Endothelial cell of umbilical vein (primary cell): ENCODE measurements around the gene SRRM2. TPM values are rescaled to one million over a fixed set of nuclear protein-coding genes. Genes with fewer than 3 reads are reported as not detected.

Experiments used
- BruUV-seq: library from RNA; stranded (reverse); fragments of 400-500 nt; replicated peaks from 2 replicates; lab custom pipeline; 2021; lab: Mats Ljungman, UMichigan
- CTCF ChIA-PET: fragments of 300-600, 350-600 bp; sonication (Branson Sonifier 250); formaldehyde crosslinking; loops from one replicate; lab custom pipeline; 2021; ENCODE audit warnings: antibody characterized with exemption, inconsistent platforms; lab: Charles Lee
- POLR2A ChIA-PET: fragments of 300-600, 350-600 bp; sonication (Branson Sonifier 250); formaldehyde crosslinking; loops from one replicate; lab custom pipeline; 2021; ENCODE audit warnings: antibody characterized with exemption, inconsistent platforms; lab: Charles Lee
- DNase-seq: peaks from one replicate; pipeline ENCODE4 v3.0.0-alpha.2; 2011; ENCODE audit warnings: low read depth, low spot score
- FAIRE-seq: peaks from 2 replicates; lab custom pipeline; 2011; peaks lifted over from hg19 to GRCh38; lab: Jason Lieb, UNC
- H2AFZ ChIP-seq: 2 replicates; pipeline ENCODE4 v1.6.0; 2012; ENCODE audit warnings: low read depth, low read length, control low read depth, inconsistent platforms
- H3K27ac ChIP-seq: 2 replicates; pipeline ENCODE4 v1.5.1; 2011; ENCODE audit warnings: low read depth, mild to moderate bottlenecking, control low read depth, low read length, moderate library complexity; ENCODE audit not compliant: insufficient read depth
- H3K27me3 ChIP-seq, 2 experiments: 2 replicates each; pipeline versions ENCODE4 v1.6.0 to v1.6.1; 2011; ENCODE audit warnings: low read length in 2 of 2, mixed read lengths in 1 of 2; ENCODE audit not compliant: control insufficient read depth in 2 of 2, insufficient read depth in 2 of 2
- H3K36me3 ChIP-seq, 2 experiments: 2 replicates in 1 of 2; 3 replicates in 1 of 2; pipeline ENCODE4 v1.5.1; 2011; ENCODE audit warnings: low read length in 2 of 2, mild to moderate bottlenecking in 1 of 2, moderate library complexity in 1 of 2; ENCODE audit not compliant: control insufficient read depth in 2 of 2, insufficient read depth in 2 of 2; ENCODE audit errors: extremely low read depth in 1 of 2
- H3K4me1 ChIP-seq: 3 replicates; pipeline ENCODE4 v1.5.1; 2011; ENCODE audit warnings: mild to moderate bottlenecking, low read length; ENCODE audit not compliant: control insufficient read depth, insufficient read depth; ENCODE audit errors: extremely low read depth
- H3K4me2 ChIP-seq: 2 replicates; pipeline ENCODE4 v1.6.1; 2011; ENCODE audit warnings: low read length, control low read depth, mixed read lengths; ENCODE audit not compliant: insufficient read depth
- H3K4me3 ChIP-seq, 3 experiments: fragments of 200-600 bp in 1 of 3; sonication (generic), shearing (Covaris generic) in 1 of 3; replicated peaks in 1 of 3; 2 replicates each; pipeline ENCODE4 v1.5.1; 2011 to 2016; ENCODE audit warnings: control low read depth in 3 of 3, low read length in 3 of 3, mild to moderate bottlenecking in 2 of 3, inconsistent platforms in 1 of 3, low read depth in 1 of 3, moderate library complexity in 1 of 3; ENCODE audit not compliant: insufficient read depth in 1 of 3
- H3K79me2 ChIP-seq: 2 replicates; pipeline ENCODE4 v1.6.0; 2012; ENCODE audit warnings: low read length, inconsistent platforms; ENCODE audit not compliant: control insufficient read depth, insufficient read depth
- H3K9ac ChIP-seq: replicated peaks from 2 replicates; pipeline ENCODE3; 2011; ENCODE audit warnings: low read length, control low read depth; ENCODE audit not compliant: insufficient read depth; ENCODE audit errors: extremely low read depth
- H3K9me1 ChIP-seq: replicated peaks from 3 replicates; pipeline ENCODE4 v1.6.0; 2011; ENCODE audit warnings: mild to moderate bottlenecking, low read length; ENCODE audit not compliant: control insufficient read depth, insufficient read depth; ENCODE audit errors: extremely low read depth
- H3K9me3 ChIP-seq: replicated peaks from 2 replicates; pipeline ENCODE4 v1.5.1; 2012; ENCODE audit warnings: low read length, inconsistent platforms; ENCODE audit not compliant: control insufficient read depth, insufficient read depth
- H4K20me1 ChIP-seq: replicated peaks from 2 replicates; pipeline ENCODE3; 2011; ENCODE audit warnings: mild to moderate bottlenecking, low read length; ENCODE audit not compliant: control insufficient read depth, insufficient read depth; ENCODE audit errors: extremely low read depth
- EZH2 ChIP-seq: IDR thresholded peaks from 2 replicates; pipeline ENCODE4 v1.6.1; 2012; ENCODE audit warnings: borderline replicate concordance, low read depth, mild to moderate bottlenecking, moderate library complexity, low read length, inconsistent platforms; ENCODE audit not compliant: severe bottlenecking
- FOS ChIP-seq: IDR thresholded peaks from 2 replicates; pipeline ENCODE4 v1.6.1; 2011; ENCODE audit warnings: mild to moderate bottlenecking, low read length, moderate library complexity, borderline replicate concordance; ENCODE audit not compliant: insufficient read depth
- GATA2 ChIP-seq: IDR thresholded peaks from 2 replicates; pipeline ENCODE4 v1.7.0; 2011; ENCODE audit warnings: low read depth, mild to moderate bottlenecking, moderate library complexity, mixed read lengths, low read length; ENCODE audit not compliant: insufficient read length, insufficient read depth
- JUN ChIP-seq: IDR thresholded peaks from 2 replicates; pipeline ENCODE4 v1.6.1; 2011; ENCODE audit warnings: borderline replicate concordance, low read depth; ENCODE audit not compliant: insufficient read length, insufficient read depth
- MYC ChIP-seq: IDR thresholded peaks from one replicate; pipeline ENCODE4 v1.6.1; 2011; ENCODE audit warnings: mild to moderate bottlenecking, low read depth, low read length
- POLR2A ChIP-seq: IDR thresholded peaks from 2 replicates; pipeline ENCODE4 v1.6.1; 2012; ENCODE audit warnings: low read depth, mild to moderate bottlenecking, control low read depth, low read length
- POLR2AphosphoS5 ChIP-seq: IDR thresholded peaks from 2 replicates; pipeline ENCODE4 v1.6.1; 2012; ENCODE audit warnings: low read depth, mild to moderate bottlenecking, control low read depth, low read length, moderate library complexity; ENCODE audit not compliant: insufficient read depth
- dilution Hi-C: fragments of 300-500 bp; cut with MboI; formaldehyde crosslinking; loops from one replicate; pipeline ENCODE4 v1.15.0; 2019; ENCODE audit warnings: low sequenced_read_pairs; ENCODE audit not compliant: extremely low pct_ligation_motif_present
- intact Hi-C: fragments of 100-400 bp; cut with micrococcal nuclease; formaldehyde crosslinking; loops from one replicate; pipeline ENCODE4 v1.10.0; 2022
- polyA plus RNA-seq, 4 experiments: library from polyadenylated mRNA; depleted of rRNA in 3 of 4; stranded (reverse) in 3 of 4; unstranded in 1 of 4; fragments of >200 nt; gene quantifications; 2 replicates each; pipeline versions ENCODE4 v1.2.1 to v1.2.3, GENCODE V29; 2011 to 2012; ENCODE audit warnings: missing spikeins in 1 of 4
- total RNA-seq: library from RNA; stranded (reverse); gene quantifications from 2 replicates; pipeline ENCODE4 v1.2.3, GENCODE V29; 2021
- TF ChIP-seq, protein P1 (sequence below): IDR thresholded peaks from 2 replicates; pipeline ENCODE4 v1.6.1; 2011; ENCODE audit not compliant: insufficient read depth, insufficient read length
- TF ChIP-seq, protein P2 (sequence below), 2 donors: IDR thresholded peaks; 1 replicate in 1 of 2; 2 replicates in 1 of 2; pipeline ENCODE4 v1.5.1; 2011; ENCODE audit warnings: low read length in 2 of 2, mild to moderate bottlenecking in 2 of 2, moderate library complexity in 2 of 2, control low read depth in 1 of 2, inconsistent platforms in 1 of 2, low read depth in 1 of 2; ENCODE audit not compliant: insufficient read depth in 1 of 2; ENCODE audit errors: extremely low read depth in 1 of 2

The SRRM2 gene
- total and polyA plus RNA-seq, 2 donors (not counting 3 experiments of a cell fraction or from before 2014, with no cell fraction given), result 270 to 483 TPM

- Histone ChIP-seq H3K27me3 (no peaks in the 10 kb centered on the region), H4K20me1 (no peaks in the 10 kb centered on the region), H3K79me2 (no peaks in the 10 kb centered on the region), H3K9me1 (no peaks in the 10 kb centered on the region), H3K4me2 (no peak overlapping the region), H3K4me1 (no peaks in the 10 kb centered on the region), H3K4me3 (no peak overlapping the region), H2AFZ (no peak overlapping the region), H3K9ac (no peak overlapping the region), H3K27ac (no peak overlapping the region), H3K9me3 (no peaks in the 10 kb centered on the region), H3K36me3 (peaks cover 3 to 35% of the 10 kb centered on the region in 2 experiments)
- no peak for DNase-seq
- TF ChIP-seq POLR2A (no peak), JUN (no peak), EZH2 (no peak), FOS (no peak), GATA2 (no peak), MYC (no peak), POLR2AphosphoS5 (no peak)
- TF ChIP-seq, protein P1, sequence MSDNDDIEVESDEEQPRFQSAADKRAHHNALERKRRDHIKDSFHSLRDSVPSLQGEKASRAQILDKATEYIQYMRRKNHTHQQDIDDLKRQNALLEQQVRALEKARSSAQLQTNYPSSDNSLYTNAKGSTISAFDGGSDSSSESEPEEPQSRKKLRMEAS, result no peak
- TF ChIP-seq, protein P2, sequence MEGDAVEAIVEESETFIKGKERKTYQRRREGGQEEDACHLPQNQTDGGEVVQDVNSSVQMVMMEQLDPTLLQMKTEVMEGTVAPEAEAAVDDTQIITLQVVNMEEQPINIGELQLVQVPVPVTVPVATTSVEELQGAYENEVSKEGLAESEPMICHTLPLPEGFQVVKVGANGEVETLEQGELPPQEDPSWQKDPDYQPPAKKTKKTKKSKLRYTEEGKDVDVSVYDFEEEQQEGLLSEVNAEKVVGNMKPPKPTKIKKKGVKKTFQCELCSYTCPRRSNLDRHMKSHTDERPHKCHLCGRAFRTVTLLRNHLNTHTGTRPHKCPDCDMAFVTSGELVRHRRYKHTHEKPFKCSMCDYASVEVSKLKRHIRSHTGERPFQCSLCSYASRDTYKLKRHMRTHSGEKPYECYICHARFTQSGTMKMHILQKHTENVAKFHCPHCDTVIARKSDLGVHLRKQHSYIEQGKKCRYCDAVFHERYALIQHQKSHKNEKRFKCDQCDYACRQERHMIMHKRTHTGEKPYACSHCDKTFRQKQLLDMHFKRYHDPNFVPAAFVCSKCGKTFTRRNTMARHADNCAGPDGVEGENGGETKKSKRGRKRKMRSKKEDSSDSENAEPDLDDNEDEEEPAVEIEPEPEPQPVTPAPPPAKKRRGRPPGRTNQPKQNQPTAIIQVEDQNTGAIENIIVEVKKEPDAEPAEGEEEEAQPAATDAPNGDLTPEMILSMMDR (IDR thresholded peaks at IDR 0.05; ENCODE audit: extremely low read depth in 1 of 2, insufficient read depth in 1 of 2, low read depth in 1 of 2, low read length in 2 of 2), result no peak
- POLR2A ChIA-PET, result no interaction called here
- intact Hi-C loops, result no loop called here
- dilution Hi-C loops, result no loop called here
- CTCF ChIA-PET, result no interaction called here
- no TSS peak for BruUV-seq
- no peak for FAIRE-seq
Observed at GRCh38 chr16:2706611-2707311, 45.7 kb upstream of the SRRM2 start.
